ENCODE data around the gene IDUA.
"Not testable (repeated sequence)": the region's sequence is repeated elsewhere in the genome, so short reads cannot be mapped to it uniquely, and the experiment has no call there.

IDUA gene

GRCh38 chr4:968221-968620 is 18.6 kb upstream of the IDUA start:
- DNase-seq: no peak

GRCh38 chr4:968621-969394 is 18.0 kb upstream of the IDUA start:
- DNase-seq: no peak

- DNase-seq: no peak
These were observed 16.6 kb upstream of the IDUA start for GRCh38 chr4:970046-970745.

GRCh38 chr4:970854-971520 is 15.9 kb upstream of the IDUA start:
- DNase-seq: no peak

GRCh38 chr4:971666-972500 is 15.0 kb upstream of the IDUA start:
- DNase-seq: no peak

- peak; percentile 61 for DNase-seq
These were observed 14.0 kb upstream of the IDUA start for GRCh38 chr4:972651-973424.

GRCh38 chr4:973431-974397 is 13.1 kb upstream of the IDUA start, which contains the start of gene DGKQ:
Gene DGKQ (minus strand): TSS chr4:973569. CDS start chr4:973482, 87 bp downstream.
- peak; percentile 89 for DNase-seq

- DNase-seq: no peak
These were observed 12.2 kb upstream of the IDUA start for GRCh38 chr4:974668-975067.

- DNase-seq: not testable (repeated sequence)
These were observed 10.8 kb upstream of the IDUA start for GRCh38 chr4:976016-976415.

GRCh38 chr4:978957-979701 is 7.7 kb upstream of the IDUA start:
- peak; percentile 77 for DNase-seq

- DNase-seq: no peak
These were observed 4.6 kb upstream of the IDUA start for GRCh38 chr4:982291-982690.

GRCh38 chr4:982814-983213 is 4.0 kb upstream of the IDUA start:
- DNase-seq: no peak

GRCh38 chr4:984336-985054 is 2.3 kb upstream of the IDUA start:
- no peak for DNase-seq

- peak; percentile 88 for DNase-seq
These were observed 1.6 kb upstream of the IDUA start for GRCh38 chr4:985123-985830.

- no peak for DNase-seq
These were observed 391 bp upstream of the IDUA start for GRCh38 chr4:986428-986878.

GRCh38 chr4:987624-988513 is 1.0 kb downstream of the IDUA start:
- DNase-seq: no peak

Measured in hematopoietic multipotent progenitor cell treated with erythropoietin and hydrocortisone succinate and interleukin-3 and kit ligand, for 4 days (in vitro differentiated cells).